GM19025 (cell line): ENCODE data around the gene NEMP2.
"Not testable (repeated sequence)": the region's sequence is repeated elsewhere in the genome, so short reads cannot be mapped to it uniquely, and the experiment has no call there.

Experiments used
- ATAC-seq: cut with Tn5 transposase; IDR thresholded peaks from one replicate; pipeline ENCODE4 v1.9.1; 2021; ENCODE audit warnings: mild to moderate bottlenecking, low read depth, moderate library complexity; ENCODE audit not compliant: unreplicated experiment

The NEMP2 gene

DNA sequence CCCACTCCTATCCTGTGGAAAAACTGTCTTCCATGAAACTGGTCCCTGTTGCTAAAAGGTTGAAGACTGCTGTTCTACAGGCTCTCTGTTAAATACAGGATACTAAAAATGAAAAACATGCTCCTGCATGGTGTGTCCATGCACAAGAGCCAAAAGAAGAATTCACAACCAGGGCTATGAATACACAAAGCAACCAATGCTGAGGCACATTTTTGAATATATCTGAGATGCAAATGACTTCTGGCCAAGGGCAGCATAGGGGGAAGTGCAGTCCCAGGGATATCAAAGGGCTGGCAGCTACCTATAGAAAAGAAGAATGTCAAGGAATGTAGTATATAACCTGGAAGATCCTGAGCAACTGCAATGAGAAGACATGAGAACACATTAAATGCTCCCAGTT lies 6.6 kb downstream of the NEMP2 start:
- ATAC-seq = no peak

DNA sequence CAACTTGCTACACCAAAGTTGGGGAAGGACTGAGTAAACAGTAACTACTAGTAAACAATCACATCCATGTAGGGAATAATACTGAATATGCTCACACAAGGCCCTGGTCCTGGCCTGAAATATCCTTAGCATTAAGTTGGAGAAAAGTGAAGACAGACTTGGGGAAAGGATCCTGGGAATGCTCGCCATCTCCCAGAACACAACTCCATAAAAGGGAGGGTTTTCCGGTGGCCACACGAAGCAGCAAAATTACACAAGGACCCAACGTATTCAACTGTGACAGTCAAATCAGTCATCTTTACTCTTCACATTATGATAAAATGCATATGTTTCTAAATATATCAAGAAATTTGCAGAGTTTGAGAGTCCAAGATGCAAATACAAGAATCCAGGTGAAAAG lies 7.3 kb downstream of the NEMP2 start:
- no peak for ATAC-seq

DNA sequence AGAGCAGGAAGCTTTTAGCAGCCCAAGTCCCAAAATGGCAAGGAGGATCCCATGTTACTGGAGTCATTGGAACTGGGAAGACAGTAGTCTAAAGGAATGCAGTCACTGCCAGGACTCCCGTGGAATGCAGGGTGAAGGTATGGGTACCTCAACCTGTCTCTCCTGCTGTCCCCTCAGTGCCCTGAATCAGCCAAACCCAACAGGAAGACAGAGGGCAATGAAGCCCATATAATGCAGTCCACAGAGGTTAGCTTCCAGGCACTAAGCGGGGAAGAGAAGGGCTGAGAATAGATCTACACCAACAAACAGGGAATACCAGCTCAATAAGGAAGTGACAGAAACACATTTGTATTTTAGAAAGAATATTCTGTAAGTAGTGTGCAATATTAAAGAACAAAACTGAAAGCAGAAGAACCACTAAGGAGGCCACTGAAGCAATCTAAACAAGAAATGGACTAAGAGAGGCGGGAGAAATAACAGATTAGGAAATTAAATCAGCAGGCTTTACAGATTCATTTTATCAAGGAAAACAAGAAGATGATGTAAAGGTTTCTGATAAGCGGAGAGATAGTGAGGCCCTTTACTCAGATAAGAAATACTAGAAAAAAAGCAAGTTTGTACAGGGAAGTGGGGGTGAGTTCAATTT lies 8.3 kb downstream of the NEMP2 start:
- ATAC-seq = no peak

DNA sequence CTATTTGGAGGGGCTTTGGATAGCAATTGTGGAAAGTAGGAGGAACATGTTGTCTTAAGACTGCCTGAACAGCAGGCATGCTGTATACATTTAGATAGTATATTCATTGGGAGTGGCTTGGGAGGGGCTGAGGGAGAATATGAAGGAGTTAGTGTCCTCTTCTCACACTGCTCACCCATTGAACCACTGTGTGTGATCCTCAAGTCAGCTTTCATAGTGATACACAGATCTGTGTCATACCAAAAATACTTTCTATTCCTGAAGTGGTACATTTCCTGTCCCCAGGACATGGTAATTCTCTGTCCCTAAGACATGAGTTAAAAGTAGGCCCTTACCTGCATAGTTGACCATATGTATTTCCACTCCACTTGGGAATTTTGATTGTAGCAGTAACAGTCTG lies 9.6 kb downstream of the NEMP2 start:
- no peak for ATAC-seq

DNA sequence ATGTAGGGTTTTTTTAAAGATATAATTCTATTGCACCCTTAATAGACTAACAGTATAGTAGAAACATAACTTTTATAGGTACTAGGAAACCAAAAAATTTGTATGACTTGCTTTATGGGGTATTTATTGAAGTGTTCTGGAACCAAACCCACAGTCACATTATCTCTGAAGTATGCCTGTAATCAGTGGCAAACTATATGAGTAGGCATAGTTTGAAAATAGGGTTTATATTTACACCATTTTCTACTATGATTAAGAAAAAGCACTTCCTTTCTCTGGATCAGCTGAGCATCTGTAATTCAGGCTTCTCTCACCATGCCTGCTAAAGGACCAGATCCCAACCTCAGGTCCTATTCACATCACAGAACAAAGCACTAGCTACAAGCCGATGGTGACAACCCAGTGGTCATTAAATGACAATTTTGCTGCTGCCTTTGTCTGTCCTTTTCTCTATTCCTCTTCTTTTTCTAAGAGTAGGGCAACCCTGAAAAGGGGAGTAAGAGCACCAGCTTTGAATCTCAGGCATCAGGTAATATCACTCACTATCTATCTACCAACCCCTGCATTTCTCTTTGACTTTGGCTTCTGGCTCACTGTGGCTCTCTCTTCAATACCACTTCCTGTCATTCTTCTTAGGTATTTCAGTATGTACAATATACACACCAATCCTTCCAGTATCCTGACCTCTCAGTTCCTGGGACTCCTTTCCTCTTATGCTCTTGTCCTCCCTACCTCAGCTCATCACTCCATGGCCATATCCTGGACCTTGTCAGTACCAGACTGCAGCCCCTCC lies 14.4 kb downstream of the NEMP2 start:
- ATAC-seq = no peak

DNA sequence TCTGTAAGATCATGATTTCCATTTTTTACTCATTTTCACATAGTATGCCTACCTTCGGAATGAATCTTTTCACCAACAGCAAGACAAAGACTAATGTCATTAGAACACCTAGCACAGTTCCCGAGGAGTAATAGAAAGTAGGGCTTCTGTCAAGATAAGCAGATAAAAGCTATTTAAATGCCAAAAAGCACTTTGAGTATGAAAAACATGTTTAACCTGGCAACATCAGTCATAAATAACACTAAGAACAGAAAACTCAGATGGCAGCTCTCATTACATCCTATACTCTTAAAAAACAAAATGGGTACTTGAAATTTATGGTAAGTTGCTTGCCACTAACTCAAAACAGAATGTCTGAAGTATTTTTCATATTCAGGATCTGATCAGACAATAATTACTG lies 17.1 kb downstream of the NEMP2 start:
- ATAC-seq = no peak

DNA sequence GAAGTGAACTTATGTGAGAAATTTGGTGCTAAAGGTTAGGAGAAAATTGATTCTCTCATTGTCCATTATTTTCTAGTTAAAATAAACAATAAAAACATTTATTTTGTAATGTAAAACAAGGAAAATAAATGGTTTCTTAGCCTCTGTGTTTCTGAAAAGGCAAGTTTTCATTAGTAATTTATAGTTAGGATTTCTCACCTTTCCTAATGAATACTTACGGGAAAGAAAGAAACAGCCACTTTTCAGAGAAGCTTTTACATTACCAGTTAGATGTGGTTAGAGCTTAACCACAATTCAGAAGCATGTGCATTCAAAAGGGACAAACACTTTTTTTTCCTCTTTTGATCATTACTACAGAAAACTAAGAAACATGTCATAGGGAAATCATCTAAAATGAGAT lies 18.8 kb downstream of the NEMP2 start:
- ATAC-seq = no peak

DNA sequence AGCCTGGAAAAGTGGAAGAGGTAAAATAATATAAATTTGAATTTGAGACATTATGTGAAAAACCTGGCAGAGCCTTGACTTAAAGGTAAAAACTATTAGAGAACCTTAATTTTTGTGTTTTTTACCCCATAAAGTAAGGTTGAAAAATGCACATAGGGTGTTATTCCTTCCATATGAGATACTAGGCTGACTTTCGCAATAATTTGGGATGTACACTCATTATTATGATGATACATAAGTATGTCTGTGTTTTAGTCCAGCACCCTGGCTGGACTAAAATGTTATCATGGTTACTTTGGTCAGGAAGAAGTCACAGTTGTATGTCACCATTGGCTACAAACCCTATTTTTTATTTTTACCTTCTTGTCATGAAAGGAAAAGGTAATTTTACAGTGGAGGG lies 19.8 kb downstream of the NEMP2 start:
- ATAC-seq = no peak

DNA sequence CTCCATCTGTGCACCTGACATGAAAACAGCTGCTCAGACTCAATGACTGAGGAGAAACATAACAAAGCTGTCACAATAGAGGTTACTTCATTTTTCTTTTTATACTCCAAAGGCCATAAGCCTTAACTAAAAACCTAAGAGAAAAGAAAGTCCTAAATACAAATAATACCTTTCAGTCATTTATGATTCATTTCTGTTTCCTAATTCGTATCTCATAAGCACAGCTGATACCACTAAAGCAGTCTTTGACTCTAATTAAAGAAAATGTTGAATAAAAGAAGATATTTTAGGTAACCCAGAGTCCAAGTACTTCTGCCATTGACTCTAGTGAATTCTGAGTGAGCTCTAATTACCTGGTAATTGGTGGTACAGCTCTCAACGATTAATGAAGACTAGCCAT lies 20.6 kb downstream of the NEMP2 start:
- no peak for ATAC-seq

DNA sequence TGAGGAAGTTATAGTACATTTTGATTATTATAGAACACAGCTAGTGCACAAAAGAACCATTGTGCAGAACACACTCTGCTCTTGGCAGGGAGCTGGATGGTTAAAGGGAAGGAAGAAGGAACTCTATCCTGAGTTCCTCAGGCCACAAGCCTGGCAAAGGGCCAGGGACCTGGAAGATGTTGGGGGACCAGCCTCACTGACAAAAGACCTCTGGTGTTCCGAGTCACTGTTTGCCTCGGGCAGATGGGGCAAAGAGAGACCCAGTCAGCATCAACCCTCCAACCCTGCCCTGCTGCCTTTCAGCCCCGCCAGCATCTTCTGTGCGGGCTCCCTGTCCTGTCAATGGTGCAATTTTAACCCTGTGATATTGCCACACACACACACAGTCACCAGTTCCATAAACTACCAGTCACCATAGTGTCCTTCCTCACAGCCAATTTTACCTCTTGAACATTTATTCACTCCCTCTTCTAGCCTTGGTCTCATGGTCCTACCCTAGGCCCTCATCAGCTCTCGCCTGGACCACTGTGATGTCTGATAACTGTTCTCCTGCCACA lies 21.9 kb downstream of the NEMP2 start:
- no peak for ATAC-seq

DNA sequence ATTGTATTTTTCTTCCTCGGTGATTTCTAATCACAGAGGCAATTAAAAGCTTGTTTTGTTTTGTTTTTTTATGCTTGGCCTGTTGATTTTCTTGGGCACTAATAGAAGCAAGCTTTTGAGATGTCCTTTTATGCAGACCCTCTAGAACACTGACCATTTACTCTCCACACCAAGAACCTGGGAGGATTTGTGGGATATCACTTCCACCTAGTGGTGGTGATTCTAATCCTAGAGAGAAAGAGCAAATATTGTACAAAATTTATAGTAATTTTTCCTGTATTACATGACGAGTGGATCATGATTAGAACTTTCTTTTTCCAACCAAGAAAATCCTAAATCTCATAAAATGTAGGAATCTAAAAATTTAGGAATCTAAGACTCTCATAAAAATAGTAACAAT lies 23.4 kb downstream of the NEMP2 start:
- ATAC-seq = no peak

DNA sequence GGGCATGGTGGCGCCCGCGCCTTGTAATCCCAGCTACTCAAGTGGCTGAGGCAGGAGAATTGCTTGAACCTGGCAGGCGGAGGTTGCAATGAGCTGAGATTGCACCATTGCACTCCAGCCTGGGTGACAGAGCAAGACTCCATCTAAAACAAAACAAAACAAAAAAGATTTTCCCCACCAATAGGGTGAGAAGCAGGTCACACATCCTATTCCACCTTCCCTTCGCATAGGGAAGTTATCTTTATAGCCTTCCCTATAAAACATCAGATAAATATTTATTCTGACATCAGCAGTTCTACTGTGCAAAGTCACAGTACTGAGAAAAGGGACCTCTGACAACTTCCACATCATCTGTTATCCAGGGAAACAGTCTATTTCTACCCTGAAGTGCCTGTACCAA lies 24.6 kb downstream of the NEMP2 start:
- ATAC-seq = not testable (repeated sequence)

DNA sequence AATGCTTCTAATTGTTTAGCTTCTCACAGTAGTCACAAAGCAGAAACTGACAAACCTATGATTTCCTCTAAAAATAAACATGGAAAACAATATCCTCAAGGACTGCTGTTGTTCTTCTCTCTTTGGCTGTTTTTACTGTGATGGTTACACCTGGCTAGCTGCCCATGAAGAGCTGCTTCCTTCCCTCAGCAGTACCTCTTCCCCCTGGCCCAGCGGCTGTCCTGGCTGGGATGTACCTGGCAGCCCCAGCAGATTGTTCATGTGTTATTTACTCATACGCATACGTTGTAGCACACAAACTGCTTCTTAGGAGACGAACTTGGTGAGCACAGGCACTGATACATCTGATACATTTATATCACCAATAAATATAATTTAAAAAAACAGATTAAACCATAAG lies 27.4 kb downstream of the NEMP2 start:
- no peak for ATAC-seq

DNA sequence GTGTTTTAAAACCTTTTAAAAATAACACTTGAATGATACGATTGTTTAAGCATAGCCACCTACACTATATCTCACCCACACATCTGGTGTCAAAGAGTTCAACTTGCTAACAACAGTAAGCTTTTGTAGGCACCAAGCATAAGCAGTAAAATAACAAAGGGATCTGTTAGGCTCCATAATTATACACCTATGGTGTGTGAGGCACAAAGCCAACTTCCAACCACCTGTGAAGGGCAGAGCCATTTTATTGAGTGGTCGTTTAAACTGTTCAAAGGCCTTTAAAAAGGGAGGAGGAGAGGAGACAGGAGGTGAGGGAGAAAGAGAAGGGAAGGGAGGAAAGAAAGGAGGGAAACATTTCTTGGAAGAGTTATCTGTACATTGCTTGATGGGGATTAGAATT lies 27.9 kb downstream of the NEMP2 start:
- ATAC-seq = no peak

DNA sequence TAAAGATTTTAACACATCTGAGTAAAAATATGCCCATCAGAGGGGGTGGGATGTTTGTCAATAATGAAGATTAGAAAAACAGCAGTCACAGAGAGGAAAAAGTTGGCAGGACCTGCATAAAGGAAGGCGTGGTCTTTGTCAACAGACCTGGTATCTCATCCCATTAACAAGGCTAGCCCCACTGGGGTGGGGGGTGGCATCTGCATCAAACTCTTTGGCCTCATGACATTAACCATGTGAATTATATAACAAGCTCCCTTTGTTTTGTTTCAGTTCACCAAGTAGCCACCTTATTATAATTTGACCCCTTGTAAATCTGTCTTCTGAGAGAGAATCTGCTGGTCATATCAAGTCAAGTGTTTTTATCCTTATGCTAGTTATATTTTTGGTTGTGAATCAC lies 28.8 kb downstream of the NEMP2 start:
- ATAC-seq = no peak

DNA sequence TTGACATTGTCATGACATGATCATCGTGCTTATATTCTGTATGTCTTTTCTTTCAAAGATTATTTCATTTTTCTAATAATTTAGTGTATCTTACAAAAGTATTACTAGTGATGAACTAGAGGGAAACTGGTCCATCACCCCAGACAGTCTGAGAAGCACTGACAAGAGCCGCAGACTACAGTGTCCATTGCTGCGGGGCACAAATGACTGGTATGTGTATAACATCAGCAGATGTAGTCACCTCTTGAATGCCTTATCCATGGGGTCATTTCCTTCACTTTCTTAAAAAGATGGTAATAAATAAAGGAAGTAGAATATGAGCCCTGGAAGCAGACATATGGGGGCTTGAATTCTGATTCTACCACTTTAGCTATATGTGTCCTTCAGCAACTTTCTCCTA lies 29.6 kb downstream of the NEMP2 start:
- no peak for ATAC-seq

DNA sequence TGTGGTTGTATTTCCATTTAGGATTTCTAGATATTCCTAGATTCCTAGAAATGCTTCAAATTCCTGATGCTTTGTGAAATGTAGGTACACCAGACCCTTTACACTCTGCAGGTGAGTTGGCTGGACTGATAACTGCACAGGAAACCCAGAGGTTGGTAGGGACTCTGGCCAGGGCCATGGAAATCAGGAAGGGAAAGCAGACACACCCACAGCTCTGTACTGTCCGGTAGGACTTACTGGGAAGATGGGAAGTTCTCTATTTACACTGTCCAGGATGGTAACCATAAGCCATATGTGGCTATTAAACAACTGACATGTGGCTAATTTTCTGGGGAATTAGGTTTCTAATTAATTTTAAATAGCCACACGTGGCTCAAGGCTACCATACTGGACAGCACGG lies 31.4 kb downstream of the NEMP2 start:
- no peak for ATAC-seq

DNA sequence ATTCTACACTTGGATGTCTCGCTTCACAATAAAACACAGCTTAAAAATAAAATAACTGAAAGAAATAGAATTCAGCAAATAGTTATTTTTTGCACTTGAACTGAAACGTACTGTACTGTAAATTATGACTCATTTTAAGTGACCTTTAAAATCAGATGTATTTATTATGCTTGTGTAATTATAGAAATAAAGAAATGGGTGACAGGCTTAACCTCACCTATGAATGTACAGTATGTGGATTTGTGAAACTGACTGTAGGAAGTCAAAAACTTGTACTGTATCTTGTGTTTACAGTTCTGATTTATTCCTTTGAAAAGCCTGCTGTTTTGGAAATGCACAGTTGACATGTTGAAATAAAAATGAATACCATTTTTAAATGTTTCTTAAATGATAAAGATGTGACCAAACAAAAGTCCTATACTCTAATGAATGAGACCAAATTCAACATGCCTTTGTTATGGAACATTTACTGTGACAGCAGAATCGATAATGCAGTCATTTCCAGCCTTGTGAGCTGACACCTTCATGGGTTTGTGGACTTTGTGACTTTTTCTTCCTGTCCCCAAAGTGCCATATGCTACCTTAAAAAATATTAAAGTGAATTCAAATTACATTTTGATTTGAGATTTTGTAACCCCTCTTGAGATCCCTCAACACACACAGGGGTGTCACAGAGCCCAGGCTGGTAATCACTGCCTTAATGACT lies 32.7 kb downstream of the NEMP2 start:
- no peak for ATAC-seq

DNA sequence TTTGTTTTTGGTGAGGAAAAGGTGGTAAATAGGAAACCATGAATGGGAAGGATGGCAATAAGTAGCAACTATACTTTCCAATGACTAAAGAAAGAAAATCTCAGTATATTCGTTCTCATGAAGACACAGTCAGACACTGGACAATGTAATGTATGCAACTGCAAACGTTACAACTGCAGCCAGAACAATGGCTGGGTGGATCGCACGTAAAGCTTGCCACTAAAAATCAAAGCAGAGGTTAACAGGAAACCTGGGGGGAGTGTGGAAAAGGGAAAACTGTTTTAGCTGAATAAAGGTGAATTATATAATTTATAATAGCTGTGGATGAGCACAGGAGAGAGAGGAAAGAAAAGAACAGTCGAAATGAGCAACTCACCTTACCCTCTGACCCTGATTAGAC lies 33.3 kb downstream of the NEMP2 start:
- ATAC-seq = no peak

DNA sequence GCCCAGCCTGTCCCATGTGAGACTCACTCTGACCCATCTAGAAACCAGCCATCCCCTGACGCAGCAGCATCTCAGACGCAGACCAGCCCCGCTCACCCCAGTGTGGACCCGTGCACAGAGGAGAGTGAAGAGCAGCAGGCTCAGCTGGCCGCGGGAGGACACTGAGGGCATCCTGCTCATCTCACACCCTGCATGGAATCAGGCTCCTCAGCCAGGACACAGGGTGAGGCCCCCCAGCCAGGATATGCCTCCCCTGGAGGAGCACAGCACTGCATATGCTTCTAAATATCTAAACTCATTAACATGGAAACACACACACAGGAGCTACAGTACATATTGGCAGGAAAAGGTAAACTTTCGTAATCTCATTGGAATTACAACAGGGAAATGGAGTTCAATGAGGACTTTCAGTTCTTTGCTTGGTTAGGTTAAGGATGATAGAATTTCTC lies 34.4 kb downstream of the NEMP2 start:
- ATAC-seq = no peak

DNA sequence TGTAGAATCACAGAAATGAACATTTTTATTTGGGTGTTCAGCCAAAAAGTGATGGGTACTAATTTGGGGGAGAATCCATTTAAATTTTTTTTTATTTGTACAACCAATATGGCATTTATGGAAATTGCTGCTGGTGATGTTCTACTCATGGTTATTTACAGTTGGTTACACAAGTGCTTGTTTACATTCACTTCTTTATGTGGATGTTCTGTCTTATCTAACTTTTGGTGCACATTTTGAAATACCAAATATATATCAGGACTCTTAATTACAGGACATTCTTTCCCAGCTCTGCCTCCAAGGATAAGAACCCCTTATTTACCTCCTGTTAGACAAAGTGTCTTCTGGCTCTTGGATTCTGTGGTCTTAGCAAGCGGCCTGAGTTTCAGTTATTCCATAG lies 35.2 kb downstream of the NEMP2 start:
- no peak for ATAC-seq
